Measurements from ENCODE around the gene S100A14.

The S100A14 gene

GRCh38 chr1:153602749-153603148 is 13.4 kb downstream of the S100A14 start:
- H3K79me2 ChIP-seq (ENCODE audit: insufficient read depth, low read depth) = no peaks in the 10 kb centered on the region
- no peaks in the 10 kb centered on the region for H4K20me1 ChIP-seq (ENCODE audit: insufficient read depth)

GRCh38 chr1:153599847-153600246 is 16.3 kb downstream of the S100A14 start:
- no peak overlapping the region for H3K9ac ChIP-seq
- H3K4me3 ChIP-seq (IDR thresholded peaks at IDR 0.05; ENCODE audit: insufficient read depth, low read depth, low read length) = no peak overlapping the region
- H3K79me2 ChIP-seq (ENCODE audit: insufficient read depth, low read depth) = no peaks in the 10 kb centered on the region
- H3K4me2 ChIP-seq = no peak overlapping the region
- no peak overlapping the region for H2AFZ ChIP-seq (ENCODE audit: low read depth)
- H3K27ac ChIP-seq = no peak overlapping the region
- H3K27me3 ChIP-seq (ENCODE audit: insufficient read depth, low read depth) = no peaks in the 10 kb centered on the region
- H4K20me1 ChIP-seq (ENCODE audit: insufficient read depth) = no peaks in the 10 kb centered on the region
- no peaks in the 10 kb centered on the region for H3K4me1 ChIP-seq (ENCODE audit: low read depth, poor library complexity, severe bottlenecking)
- no peaks in the 10 kb centered on the region for H3K36me3 ChIP-seq (ENCODE audit: insufficient read depth)
- no peak for TF ChIP-seq CTCF (conservative IDR thresholded peaks at IDR 0.05; ENCODE audit: low read depth, low read length)

More at GRCh38 chr1:153602749-153603148, 13.4 kb downstream of the S100A14 start:
- no peak overlapping the region for H3K4me3 ChIP-seq (IDR thresholded peaks at IDR 0.05; ENCODE audit: insufficient read depth, low read depth, low read length)
- no peak overlapping the region for H3K4me2 ChIP-seq
- no peak overlapping the region for H2AFZ ChIP-seq (ENCODE audit: low read depth)
- no peaks in the 10 kb centered on the region for H3K27me3 ChIP-seq (ENCODE audit: insufficient read depth, low read depth)
- H3K9ac ChIP-seq = no peak overlapping the region
- no peak overlapping the region for H3K27ac ChIP-seq
- no peak for TF ChIP-seq CTCF (conservative IDR thresholded peaks at IDR 0.05; ENCODE audit: low read depth, low read length)
- H3K4me1 ChIP-seq (ENCODE audit: low read depth, poor library complexity, severe bottlenecking) = no peaks in the 10 kb centered on the region
- no peaks in the 10 kb centered on the region for H3K36me3 ChIP-seq (ENCODE audit: insufficient read depth)

- Histone ChIP-seq H3K79me2 (ENCODE audit: insufficient read depth, low read depth) (no peaks in the 10 kb centered on the region), H3K4me3 (IDR thresholded peaks at IDR 0.05; ENCODE audit: insufficient read depth, low read depth, low read length) (no peak overlapping the region), H3K4me2 (no peak overlapping the region), H3K27ac (no peak overlapping the region), H3K9ac (no peak overlapping the region), H2AFZ (ENCODE audit: low read depth) (no peak overlapping the region), H3K4me1 (ENCODE audit: low read depth, poor library complexity, severe bottlenecking) (no peaks in the 10 kb centered on the region), H3K27me3 (ENCODE audit: insufficient read depth, low read depth) (no peaks in the 10 kb centered on the region), H4K20me1 (ENCODE audit: insufficient read depth) (no peaks in the 10 kb centered on the region), H3K36me3 (ENCODE audit: insufficient read depth) (no peaks in the 10 kb centered on the region)
- no peak for TF ChIP-seq CTCF (conservative IDR thresholded peaks at IDR 0.05; ENCODE audit: low read depth, low read length)
Measured at GRCh38 chr1:153598309-153599172, 17.6 kb downstream of the S100A14 start.

- no peak overlapping the region for H3K4me3 ChIP-seq (IDR thresholded peaks at IDR 0.05; ENCODE audit: insufficient read depth, low read depth, low read length)
- H3K4me2 ChIP-seq = no peak overlapping the region
Measured at GRCh38 chr1:153597206-153597605, 18.9 kb downstream of the S100A14 start.

More at GRCh38 chr1:153597206-153597605, 18.9 kb downstream of the S100A14 start:
- no peak overlapping the region for H3K9ac ChIP-seq
- H4K20me1 ChIP-seq (ENCODE audit: insufficient read depth) = no peaks in the 10 kb centered on the region
- H3K27ac ChIP-seq = no peak overlapping the region
- H3K36me3 ChIP-seq (ENCODE audit: insufficient read depth) = no peaks in the 10 kb centered on the region
- H3K79me2 ChIP-seq (ENCODE audit: insufficient read depth, low read depth) = no peaks in the 10 kb centered on the region
- no peaks in the 10 kb centered on the region for H3K27me3 ChIP-seq (ENCODE audit: insufficient read depth, low read depth)
- no peaks in the 10 kb centered on the region for H3K4me1 ChIP-seq (ENCODE audit: low read depth, poor library complexity, severe bottlenecking)
- no peak for TF ChIP-seq CTCF (conservative IDR thresholded peaks at IDR 0.05; ENCODE audit: low read depth, low read length)
- H2AFZ ChIP-seq (ENCODE audit: low read depth) = no peak overlapping the region
